H1 (cell line): Measurements from ENCODE around the gene ASH1L. TPM values are rescaled to one million over a fixed set of nuclear protein-coding genes. Genes with fewer than 3 reads are reported as not detected.

Experiments
- BRCA1 ChIP-seq: IDR thresholded peaks from 2 replicates; pipeline ENCODE4 v1.6.1; 2012; ENCODE audit warnings: low read depth, low read length, improper control_type of control experiment
- CEBPB ChIP-seq: IDR thresholded peaks from 2 replicates; pipeline ENCODE4 v1.6.1; 2012; ENCODE audit warnings: low read depth, low read length
- CHD1 ChIP-seq: IDR thresholded peaks from 2 replicates; pipeline ENCODE4 v1.6.1; 2012; ENCODE audit warnings: low read depth, low read length, improper control_type of control experiment
- CHD2 ChIP-seq: IDR thresholded peaks from 2 replicates; pipeline ENCODE4 v1.6.1; 2012; ENCODE audit warnings: low read length, improper control_type of control experiment
- EGR1 ChIP-seq: IDR thresholded peaks from 2 replicates; pipeline ENCODE4 v1.6.1; 2011; ENCODE audit warnings: low read depth, low read length, borderline replicate concordance
- EP300 ChIP-seq, 2 experiments: IDR thresholded peaks; 1 replicate in 1 of 2; 2 replicates in 1 of 2; pipeline ENCODE4 v1.6.1; 2011 to 2012; ENCODE audit warnings: low read depth in 2 of 2, low read length in 2 of 2, mild to moderate bottlenecking in 2 of 2, borderline replicate concordance in 1 of 2, inconsistent platforms in 1 of 2, moderate library complexity in 1 of 2
- RFX5 ChIP-seq: IDR thresholded peaks from 2 replicates; pipeline ENCODE4 v1.6.1; 2011; ENCODE audit warnings: low read depth, low read length, improper control_type of control experiment, borderline replicate concordance
- SP2 ChIP-seq: IDR thresholded peaks from 2 replicates; pipeline ENCODE4 v1.6.1; 2012; ENCODE audit warnings: mild to moderate bottlenecking, low read length, inconsistent platforms
- TBP ChIP-seq: IDR thresholded peaks from 2 replicates; pipeline ENCODE4 v1.6.1; 2011; ENCODE audit warnings: low read depth, low read length, improper control_type of control experiment
- polyA plus RNA-seq, 7 experiments: library from polyadenylated mRNA; depleted of rRNA in 3 of 7; stranded (reverse) in 5 of 7; unstranded in 2 of 7; fragments of >200 nt in 5 of 7; fragments of 200-250 nt in 2 of 7; gene quantifications; 1 replicate in 5 of 7; 2 replicates in 1 of 7; 4 replicates in 1 of 7; pipeline versions ENCODE4 v1.2.1 to v1.2.3, GENCODE V29; 2011 to 2013; ENCODE audit warnings: missing spikeins in 2 of 7, mixed read lengths in 2 of 7
- total RNA-seq: library from RNA; stranded (reverse); fragmentation: NEBNext Ultra II Directional; extraction: Animal tissue kit (Norgen Biotek cat#: 25700); gene quantifications from 2 replicates; pipeline ENCODE4 v1.2.1, GENCODE V29; 2021
- TF ChIP-seq, protein P1 (sequence below): fragments of 300-600 bp; sonication (generic); IDR thresholded peaks from 2 replicates; pipeline ENCODE4 v1.7.1; 2012; ENCODE audit warnings: low read length, moderate library complexity, mild to moderate bottlenecking, inconsistent platforms; ENCODE audit not compliant: insufficient replicate concordance

ASH1L gene
- total and polyA plus RNA-seq, 2 of the 8 experiments (the other 6 are each of a cell fraction or from before 2014, with no cell fraction given), result 7.5 to 27.6 TPM

GRCh38 chr1:155518484-155518883 lies 44.1 kb downstream of the ASH1L start (continued):
- TF ChIP-seq, protein P1, sequence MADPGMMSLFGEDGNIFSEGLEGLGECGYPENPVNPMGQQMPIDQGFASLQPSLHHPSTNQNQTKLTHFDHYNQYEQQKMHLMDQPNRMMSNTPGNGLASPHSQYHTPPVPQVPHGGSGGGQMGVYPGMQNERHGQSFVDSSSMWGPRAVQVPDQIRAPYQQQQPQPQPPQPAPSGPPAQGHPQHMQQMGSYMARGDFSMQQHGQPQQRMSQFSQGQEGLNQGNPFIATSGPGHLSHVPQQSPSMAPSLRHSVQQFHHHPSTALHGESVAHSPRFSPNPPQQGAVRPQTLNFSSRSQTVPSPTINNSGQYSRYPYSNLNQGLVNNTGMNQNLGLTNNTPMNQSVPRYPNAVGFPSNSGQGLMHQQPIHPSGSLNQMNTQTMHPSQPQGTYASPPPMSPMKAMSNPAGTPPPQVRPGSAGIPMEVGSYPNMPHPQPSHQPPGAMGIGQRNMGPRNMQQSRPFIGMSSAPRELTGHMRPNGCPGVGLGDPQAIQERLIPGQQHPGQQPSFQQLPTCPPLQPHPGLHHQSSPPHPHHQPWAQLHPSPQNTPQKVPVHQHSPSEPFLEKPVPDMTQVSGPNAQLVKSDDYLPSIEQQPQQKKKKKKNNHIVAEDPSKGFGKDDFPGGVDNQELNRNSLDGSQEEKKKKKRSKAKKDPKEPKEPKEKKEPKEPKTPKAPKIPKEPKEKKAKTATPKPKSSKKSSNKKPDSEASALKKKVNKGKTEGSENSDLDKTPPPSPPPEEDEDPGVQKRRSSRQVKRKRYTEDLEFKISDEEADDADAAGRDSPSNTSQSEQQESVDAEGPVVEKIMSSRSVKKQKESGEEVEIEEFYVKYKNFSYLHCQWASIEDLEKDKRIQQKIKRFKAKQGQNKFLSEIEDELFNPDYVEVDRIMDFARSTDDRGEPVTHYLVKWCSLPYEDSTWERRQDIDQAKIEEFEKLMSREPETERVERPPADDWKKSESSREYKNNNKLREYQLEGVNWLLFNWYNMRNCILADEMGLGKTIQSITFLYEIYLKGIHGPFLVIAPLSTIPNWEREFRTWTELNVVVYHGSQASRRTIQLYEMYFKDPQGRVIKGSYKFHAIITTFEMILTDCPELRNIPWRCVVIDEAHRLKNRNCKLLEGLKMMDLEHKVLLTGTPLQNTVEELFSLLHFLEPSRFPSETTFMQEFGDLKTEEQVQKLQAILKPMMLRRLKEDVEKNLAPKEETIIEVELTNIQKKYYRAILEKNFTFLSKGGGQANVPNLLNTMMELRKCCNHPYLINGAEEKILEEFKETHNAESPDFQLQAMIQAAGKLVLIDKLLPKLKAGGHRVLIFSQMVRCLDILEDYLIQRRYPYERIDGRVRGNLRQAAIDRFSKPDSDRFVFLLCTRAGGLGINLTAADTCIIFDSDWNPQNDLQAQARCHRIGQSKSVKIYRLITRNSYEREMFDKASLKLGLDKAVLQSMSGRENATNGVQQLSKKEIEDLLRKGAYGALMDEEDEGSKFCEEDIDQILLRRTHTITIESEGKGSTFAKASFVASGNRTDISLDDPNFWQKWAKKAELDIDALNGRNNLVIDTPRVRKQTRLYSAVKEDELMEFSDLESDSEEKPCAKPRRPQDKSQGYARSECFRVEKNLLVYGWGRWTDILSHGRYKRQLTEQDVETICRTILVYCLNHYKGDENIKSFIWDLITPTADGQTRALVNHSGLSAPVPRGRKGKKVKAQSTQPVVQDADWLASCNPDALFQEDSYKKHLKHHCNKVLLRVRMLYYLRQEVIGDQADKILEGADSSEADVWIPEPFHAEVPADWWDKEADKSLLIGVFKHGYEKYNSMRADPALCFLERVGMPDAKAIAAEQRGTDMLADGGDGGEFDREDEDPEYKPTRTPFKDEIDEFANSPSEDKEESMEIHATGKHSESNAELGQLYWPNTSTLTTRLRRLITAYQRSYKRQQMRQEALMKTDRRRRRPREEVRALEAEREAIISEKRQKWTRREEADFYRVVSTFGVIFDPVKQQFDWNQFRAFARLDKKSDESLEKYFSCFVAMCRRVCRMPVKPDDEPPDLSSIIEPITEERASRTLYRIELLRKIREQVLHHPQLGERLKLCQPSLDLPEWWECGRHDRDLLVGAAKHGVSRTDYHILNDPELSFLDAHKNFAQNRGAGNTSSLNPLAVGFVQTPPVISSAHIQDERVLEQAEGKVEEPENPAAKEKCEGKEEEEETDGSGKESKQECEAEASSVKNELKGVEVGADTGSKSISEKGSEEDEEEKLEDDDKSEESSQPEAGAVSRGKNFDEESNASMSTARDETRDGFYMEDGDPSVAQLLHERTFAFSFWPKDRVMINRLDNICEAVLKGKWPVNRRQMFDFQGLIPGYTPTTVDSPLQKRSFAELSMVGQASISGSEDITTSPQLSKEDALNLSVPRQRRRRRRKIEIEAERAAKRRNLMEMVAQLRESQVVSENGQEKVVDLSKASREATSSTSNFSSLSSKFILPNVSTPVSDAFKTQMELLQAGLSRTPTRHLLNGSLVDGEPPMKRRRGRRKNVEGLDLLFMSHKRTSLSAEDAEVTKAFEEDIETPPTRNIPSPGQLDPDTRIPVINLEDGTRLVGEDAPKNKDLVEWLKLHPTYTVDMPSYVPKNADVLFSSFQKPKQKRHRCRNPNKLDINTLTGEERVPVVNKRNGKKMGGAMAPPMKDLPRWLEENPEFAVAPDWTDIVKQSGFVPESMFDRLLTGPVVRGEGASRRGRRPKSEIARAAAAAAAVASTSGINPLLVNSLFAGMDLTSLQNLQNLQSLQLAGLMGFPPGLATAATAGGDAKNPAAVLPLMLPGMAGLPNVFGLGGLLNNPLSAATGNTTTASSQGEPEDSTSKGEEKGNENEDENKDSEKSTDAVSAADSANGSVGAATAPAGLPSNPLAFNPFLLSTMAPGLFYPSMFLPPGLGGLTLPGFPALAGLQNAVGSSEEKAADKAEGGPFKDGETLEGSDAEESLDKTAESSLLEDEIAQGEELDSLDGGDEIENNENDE, result no peak
- TF ChIP-seq CHD2 (no peak), EP300 (IDR thresholded peaks at IDR 0.05; ENCODE audit: borderline replicate concordance in 1 of 2, low read depth in 2 of 2, low read length in 2 of 2) (no peak), BRCA1 (no peak), SP2 (no peak), EGR1 (no peak), RFX5 (no peak), CHD1 (no peak), CEBPB (no peak), TBP (no peak)
- TF ChIP-seq, all 59 proteins: peak for 0
